ENCODE results near the gene SPPL2C.

The SPPL2C gene

DNA sequence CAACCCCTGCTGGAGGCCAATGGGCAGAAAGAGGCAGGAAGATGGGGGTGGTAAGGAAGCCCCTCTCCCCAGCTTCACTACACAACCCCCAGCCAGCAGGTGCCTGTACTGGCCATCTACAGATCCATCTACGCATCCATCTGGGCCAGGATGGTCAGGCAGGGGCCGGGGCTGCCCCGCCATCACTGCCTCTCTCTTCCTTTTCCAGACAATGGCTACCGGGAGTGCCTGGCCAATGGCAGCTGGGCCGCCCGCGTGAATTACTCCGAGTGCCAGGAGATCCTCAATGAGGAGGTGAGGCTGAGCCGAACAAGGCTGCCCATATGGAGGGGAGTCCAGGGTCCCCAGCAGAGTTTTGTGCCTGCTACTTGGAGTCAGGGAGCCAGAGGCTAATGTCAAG is 23.5 kb upstream of the SPPL2C start:
- H3K4me3 Mint-ChIP-seq = no peak overlapping the region
- H3K36me3 Mint-ChIP-seq (ENCODE audit: low read depth) = no peaks in the 10 kb centered on the region
- no peak for DNase-seq

GRCh38 chr17:45823598-45823997 is 21.1 kb upstream of the SPPL2C start:
- peaks cover 3% of the 10 kb centered on the region for H3K4me1 Mint-ChIP-seq (ENCODE audit: low read depth)
- no peaks in the 10 kb centered on the region for H3K27me3 Mint-ChIP-seq
- no peaks in the 10 kb centered on the region for H3K36me3 Mint-ChIP-seq (ENCODE audit: low read depth)
- no peaks in the 10 kb centered on the region for H3K9me3 Mint-ChIP-seq
- no peak for DNase-seq
- H3K27ac Mint-ChIP-seq = no peak overlapping the region
- H3K4me3 Mint-ChIP-seq = no peak overlapping the region

More for the DNA sequence above, 23.5 kb upstream of the SPPL2C start:
- Mint-ChIP-seq H3K9me3 (no peaks in the 10 kb centered on the region), H3K4me1 (ENCODE audit: low read depth) (peaks cover 3% of the 10 kb centered on the region), H3K27me3 (no peaks in the 10 kb centered on the region), H3K27ac (no peak overlapping the region)

DNA sequence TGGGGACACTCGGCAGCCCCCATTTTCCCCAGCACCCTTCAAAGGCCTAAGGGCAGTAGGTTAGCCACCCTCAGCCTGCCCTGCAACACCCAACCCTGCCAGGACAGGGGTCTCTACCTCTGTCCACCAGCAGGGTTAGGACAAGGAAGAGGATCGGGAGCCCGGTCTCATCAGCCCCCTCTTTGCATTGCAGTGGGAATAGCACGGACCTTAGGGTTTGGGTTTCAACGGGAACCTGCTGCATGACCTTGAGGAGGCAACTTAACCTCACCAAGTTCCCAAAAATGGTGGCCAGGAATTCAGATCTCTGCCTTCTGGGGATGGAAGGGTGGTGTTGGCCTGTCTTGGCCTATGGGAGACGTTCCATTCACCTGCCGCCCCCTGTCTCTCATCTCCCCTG is 20.2 kb upstream of the SPPL2C start:
- Mint-ChIP-seq H3K4me3 (no peak overlapping the region), H3K9me3 (no peaks in the 10 kb centered on the region), H3K4me1 (ENCODE audit: low read depth) (peaks cover 3% of the 10 kb centered on the region)

GRCh38 chr17:45824901-45825492 is 19.7 kb upstream of the SPPL2C start:
- Mint-ChIP-seq H3K27ac (no peak overlapping the region), H3K4me1 (ENCODE audit: low read depth) (peaks cover 3% of the 10 kb centered on the region), H3K36me3 (ENCODE audit: low read depth) (no peaks in the 10 kb centered on the region), H3K4me3 (no peak overlapping the region), H3K27me3 (no peaks in the 10 kb centered on the region), H3K9me3 (no peaks in the 10 kb centered on the region)
- DNase-seq = no peak

More for the DNA sequence above, 20.2 kb upstream of the SPPL2C start:
- no peaks in the 10 kb centered on the region for H3K27me3 Mint-ChIP-seq
- DNase-seq = no peak
- H3K27ac Mint-ChIP-seq = no peak overlapping the region
- no peaks in the 10 kb centered on the region for H3K36me3 Mint-ChIP-seq (ENCODE audit: low read depth)

- Mint-ChIP-seq H3K36me3 (ENCODE audit: low read depth) (no peaks in the 10 kb centered on the region), H3K4me3 (no peak overlapping the region), H3K27me3 (no peaks in the 10 kb centered on the region), H3K9me3 (no peaks in the 10 kb centered on the region), H3K4me1 (ENCODE audit: low read depth) (peaks cover 3% of the 10 kb centered on the region), H3K27ac (no peak overlapping the region)
- DNase-seq = no peak
Observed at GRCh38 chr17:45825792-45826191, 18.9 kb upstream of the SPPL2C start.

DNA sequence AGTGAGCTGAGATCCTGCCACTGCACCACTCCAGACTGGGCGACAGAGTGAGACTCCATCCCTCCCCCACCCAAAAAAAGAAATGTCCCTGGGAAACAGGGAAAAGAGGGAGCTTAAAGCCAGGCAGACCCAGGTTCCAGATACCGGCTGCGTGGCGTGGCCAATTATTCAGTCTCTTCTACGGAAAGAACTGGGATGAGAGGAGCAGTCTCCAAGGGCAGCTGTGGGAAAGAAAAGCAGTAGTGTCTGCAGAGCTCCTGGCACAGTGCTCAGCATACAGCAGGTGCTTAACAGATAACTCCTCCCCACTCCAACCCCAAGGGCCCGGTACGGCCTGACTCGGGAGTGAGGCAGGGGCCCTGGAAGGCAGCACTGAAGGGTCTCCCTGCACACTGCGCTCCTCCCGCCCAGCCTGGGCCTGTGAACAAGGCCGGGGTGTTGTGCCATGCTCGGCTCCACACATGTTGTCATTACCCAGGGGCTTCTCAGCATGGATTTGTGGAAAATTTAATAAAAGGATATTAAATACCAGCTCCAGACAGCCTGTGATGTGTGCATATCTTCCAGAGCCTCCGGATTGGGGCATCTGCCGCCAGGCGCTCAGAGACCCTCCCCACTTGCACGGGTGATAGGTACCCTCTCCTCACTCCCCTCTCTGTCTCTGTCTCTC is 17.6 kb upstream of the SPPL2C start:
- Mint-ChIP-seq H3K27me3 (no peaks in the 10 kb centered on the region), H3K9me3 (no peaks in the 10 kb centered on the region), H3K4me3 (no peak overlapping the region), H3K36me3 (ENCODE audit: low read depth) (no peaks in the 10 kb centered on the region), H3K4me1 (ENCODE audit: low read depth) (peaks cover 3% of the 10 kb centered on the region), H3K27ac (no peak overlapping the region)
- no peak for DNase-seq

DNA sequence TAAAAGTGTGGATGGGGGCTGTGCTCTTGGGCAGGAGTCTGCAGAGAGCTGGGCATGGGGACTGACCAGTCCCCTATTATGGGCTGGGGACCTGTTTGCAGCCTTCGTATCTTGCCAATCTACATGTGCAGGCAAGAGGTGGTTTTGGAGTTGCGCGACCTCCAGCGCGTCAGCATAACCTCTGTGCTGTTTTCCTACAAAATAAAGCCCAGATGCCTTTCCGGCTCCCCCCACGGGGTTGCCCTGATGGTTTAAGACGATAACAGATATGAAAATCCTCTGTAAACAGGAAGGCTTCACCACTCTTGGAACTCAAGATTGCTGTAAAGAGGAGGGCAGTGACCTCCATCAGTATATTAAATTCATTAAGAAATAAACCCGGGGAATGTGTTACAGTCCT is 16.5 kb upstream of the SPPL2C start:
- Mint-ChIP-seq H3K27me3 (no peaks in the 10 kb centered on the region), H3K9me3 (no peaks in the 10 kb centered on the region), H3K36me3 (ENCODE audit: low read depth) (no peaks in the 10 kb centered on the region), H3K27ac (no peak overlapping the region), H3K4me3 (no peak overlapping the region), H3K4me1 (ENCODE audit: low read depth) (peaks cover 2% of the 10 kb centered on the region)
- no peak for DNase-seq

DNA sequence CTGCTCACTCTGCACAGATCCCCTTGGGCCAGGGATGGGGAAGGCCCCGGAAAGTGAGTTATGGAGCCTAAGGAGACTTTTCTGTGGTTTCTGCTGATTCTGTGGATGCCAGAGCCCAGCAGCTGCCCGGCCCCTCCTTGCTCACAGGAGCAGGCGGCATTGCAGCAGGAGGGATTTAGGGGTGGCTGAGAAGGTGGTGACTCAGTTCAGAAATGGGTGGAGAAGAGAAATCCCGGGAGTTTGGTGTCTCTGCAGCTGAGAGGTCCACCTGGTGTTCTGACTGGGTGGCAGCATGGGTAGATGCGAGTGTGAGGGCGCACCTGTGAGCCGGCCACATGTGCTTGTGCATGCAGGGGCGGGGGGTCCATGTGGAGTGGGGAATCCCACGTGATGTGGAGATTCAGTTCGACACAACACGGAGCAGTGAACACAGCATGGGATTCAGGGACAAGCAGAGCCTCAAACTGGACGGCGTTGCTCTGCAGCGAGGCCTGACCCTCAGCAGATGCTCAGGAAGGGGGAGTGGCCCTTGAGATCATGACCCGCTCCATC is 16.0 kb upstream of the SPPL2C start:
- Mint-ChIP-seq H3K27ac (no peak overlapping the region), H3K27me3 (no peaks in the 10 kb centered on the region), H3K4me3 (no peak overlapping the region), H3K36me3 (ENCODE audit: low read depth) (no peaks in the 10 kb centered on the region), H3K9me3 (no peaks in the 10 kb centered on the region), H3K4me1 (ENCODE audit: low read depth) (peaks cover 1% of the 10 kb centered on the region)
- no peak for DNase-seq

GRCh38 chr17:45833920-45834319 is 10.8 kb upstream of the SPPL2C start:
- no peak for DNase-seq
- no peaks in the 10 kb centered on the region for H3K9me3 Mint-ChIP-seq
- no peaks in the 10 kb centered on the region for H3K36me3 Mint-ChIP-seq (ENCODE audit: low read depth)
- H3K4me1 Mint-ChIP-seq (ENCODE audit: low read depth) = no peaks in the 10 kb centered on the region
- no peaks in the 10 kb centered on the region for H3K27me3 Mint-ChIP-seq
- no peak overlapping the region for H3K27ac Mint-ChIP-seq
- H3K4me3 Mint-ChIP-seq = no peak overlapping the region

DNA sequence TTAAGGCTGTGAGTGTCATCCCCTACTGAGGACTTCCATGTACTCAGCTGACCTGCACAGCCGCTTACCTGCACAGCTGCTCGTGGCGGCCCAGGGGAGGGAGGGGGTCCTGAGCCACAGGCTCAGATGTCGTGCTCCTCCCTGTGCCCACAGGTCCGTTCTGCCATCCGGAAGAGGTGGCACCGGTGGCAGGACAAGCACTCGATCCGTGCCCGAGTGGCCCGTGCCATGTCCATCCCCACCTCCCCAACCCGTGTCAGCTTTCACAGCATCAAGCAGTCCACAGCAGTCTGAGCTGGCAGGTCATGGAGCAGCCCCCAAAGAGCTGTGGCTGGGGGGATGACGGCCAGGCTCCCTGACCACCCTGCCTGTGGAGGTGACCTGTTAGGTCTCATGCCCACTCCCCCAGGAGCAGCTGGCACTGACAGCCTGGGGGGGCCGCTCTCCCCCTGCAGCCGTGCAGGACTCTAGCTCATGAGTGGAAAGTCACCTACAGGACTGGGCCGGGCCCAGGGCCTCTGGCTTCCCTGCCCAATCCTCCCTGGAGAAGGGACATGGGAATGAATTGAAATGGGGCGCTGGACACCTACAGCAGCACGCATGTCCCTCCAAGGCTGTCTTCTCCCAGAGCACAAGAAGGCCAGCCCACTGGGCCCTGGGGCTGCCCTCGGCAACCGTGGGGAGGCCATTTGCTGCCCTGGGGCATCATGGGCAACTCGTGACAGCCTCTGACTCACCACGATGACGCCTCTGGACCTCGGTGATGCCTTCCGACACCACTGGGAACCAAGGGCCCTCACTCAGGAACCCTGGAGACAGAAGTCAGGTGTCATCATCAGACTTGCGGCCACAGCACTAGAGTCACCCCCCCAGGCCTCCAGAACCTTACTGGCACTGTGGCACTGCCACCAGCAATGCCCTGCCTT is 9.9 kb upstream of the SPPL2C start:
- H3K4me1 Mint-ChIP-seq (ENCODE audit: low read depth) = no peaks in the 10 kb centered on the region
- no peaks in the 10 kb centered on the region for H3K27me3 Mint-ChIP-seq
- H3K9me3 Mint-ChIP-seq = no peaks in the 10 kb centered on the region
- H3K36me3 Mint-ChIP-seq (ENCODE audit: low read depth) = no peaks in the 10 kb centered on the region
- H3K27ac Mint-ChIP-seq = no peak overlapping the region
- DNase-seq = no peak
- H3K4me3 Mint-ChIP-seq = no peak overlapping the region

DNA sequence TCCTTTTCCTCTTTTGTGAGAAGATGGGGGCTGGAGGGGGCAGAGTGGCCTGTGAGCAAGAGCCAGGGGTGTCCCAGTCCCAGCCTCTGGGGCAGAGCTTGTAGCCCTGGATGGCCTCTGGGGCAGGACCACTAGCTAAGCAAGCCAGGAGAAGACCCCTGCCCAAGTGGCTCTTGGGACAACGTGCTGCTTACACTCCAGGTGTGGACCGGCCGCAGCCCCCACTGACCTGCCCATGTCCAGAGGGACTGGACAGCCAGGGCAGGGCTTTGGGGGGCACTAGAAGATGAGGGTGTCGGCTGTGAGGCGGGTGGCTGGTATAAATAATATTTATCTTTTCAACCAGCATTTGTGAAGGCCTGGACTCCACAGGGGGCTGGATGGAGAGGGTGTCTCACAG is 9.2 kb upstream of the SPPL2C start:
- Mint-ChIP-seq H3K36me3 (ENCODE audit: low read depth) (no peaks in the 10 kb centered on the region), H3K9me3 (no peaks in the 10 kb centered on the region), H3K4me3 (no peak overlapping the region), H3K27me3 (no peaks in the 10 kb centered on the region), H3K4me1 (ENCODE audit: low read depth) (no peaks in the 10 kb centered on the region), H3K27ac (no peak overlapping the region)
- no peak for DNase-seq

DNA sequence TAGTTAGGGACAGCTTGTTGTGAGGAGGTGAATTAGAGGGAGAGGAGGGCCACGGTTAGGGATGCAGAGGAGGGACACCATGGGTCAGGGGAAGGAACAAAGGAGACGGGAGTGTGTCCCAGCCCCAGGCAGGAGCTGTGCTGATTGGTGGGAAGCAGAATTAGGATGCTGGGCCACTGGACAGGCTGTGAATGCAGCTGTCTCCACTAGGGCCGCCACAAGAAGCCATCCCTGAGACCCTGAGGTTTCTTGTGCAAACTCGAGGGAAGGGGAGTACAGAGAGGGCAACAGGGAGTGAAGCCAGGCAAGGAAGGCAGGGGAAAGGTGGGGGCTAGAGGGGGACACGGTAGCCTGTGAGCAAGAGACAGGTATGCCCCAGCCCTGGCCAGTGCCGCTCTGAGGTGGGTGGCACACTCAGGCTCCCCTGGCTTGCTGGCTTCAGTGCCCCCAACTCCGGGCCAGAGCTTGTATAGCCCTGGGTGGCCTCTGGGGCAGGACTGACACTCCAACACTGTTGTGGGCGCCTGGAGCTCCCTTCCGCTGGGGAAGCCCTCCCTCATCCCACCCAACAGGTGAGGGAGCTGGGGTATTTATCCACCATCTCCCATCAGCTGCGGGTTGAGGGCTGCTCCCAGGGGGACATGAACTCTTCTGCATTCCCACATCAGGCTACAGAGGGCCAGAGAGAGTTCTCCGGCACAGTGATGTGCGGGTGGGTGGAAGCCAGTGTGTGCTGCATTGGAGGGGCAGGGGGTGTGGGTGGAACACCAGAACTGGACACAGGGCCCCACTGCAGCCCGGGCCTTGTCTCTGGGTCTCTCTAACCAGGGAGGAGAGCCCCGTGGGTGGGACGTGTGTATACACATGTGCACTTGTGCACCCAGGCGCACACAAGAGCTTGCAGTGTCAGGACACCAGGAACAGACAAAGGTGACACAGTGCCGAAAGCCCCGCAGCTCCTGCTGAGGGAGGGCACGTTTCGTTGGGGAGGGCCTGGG is 8.3 kb upstream of the SPPL2C start:
- no peak overlapping the region for H3K27ac Mint-ChIP-seq
- DNase-seq = no peak
- no peaks in the 10 kb centered on the region for H3K9me3 Mint-ChIP-seq
- no peaks in the 10 kb centered on the region for H3K27me3 Mint-ChIP-seq
- H3K36me3 Mint-ChIP-seq (ENCODE audit: low read depth) = no peaks in the 10 kb centered on the region
- H3K4me3 Mint-ChIP-seq = no peak overlapping the region
- H3K4me1 Mint-ChIP-seq (ENCODE audit: low read depth) = no peaks in the 10 kb centered on the region

GRCh38 chr17:45837187-45837586 is 7.5 kb upstream of the SPPL2C start:
- Mint-ChIP-seq H3K9me3 (no peaks in the 10 kb centered on the region), H3K27ac (no peak overlapping the region), H3K4me1 (ENCODE audit: low read depth) (no peaks in the 10 kb centered on the region), H3K36me3 (ENCODE audit: low read depth) (no peaks in the 10 kb centered on the region), H3K4me3 (no peak overlapping the region), H3K27me3 (no peaks in the 10 kb centered on the region)
- DNase-seq = no peak

DNA sequence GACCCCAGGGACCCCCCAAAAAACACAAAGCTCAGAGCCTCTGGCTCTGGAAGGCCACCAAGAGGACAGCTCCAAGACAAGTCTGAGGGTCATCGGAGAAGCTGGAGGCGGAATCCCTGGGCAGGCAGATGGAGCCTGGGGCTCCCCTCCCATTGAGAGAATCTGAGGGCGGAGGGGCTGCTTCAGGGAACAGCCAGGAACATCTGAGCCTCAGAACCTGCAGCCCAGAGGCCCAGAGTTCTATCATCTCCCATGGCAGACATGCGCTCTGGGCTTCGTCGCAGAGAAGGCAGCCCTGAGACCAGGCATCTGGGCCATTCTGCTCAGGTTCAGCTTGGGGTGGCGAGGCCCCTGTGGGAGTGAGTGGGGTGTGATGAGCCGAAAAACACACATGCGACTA is 7.1 kb upstream of the SPPL2C start:
- H3K27ac Mint-ChIP-seq = no peak overlapping the region
- no peaks in the 10 kb centered on the region for H3K4me1 Mint-ChIP-seq (ENCODE audit: low read depth)
- no peaks in the 10 kb centered on the region for H3K27me3 Mint-ChIP-seq
- no peaks in the 10 kb centered on the region for H3K36me3 Mint-ChIP-seq (ENCODE audit: low read depth)
- H3K9me3 Mint-ChIP-seq = no peaks in the 10 kb centered on the region
- DNase-seq = no peak
- H3K4me3 Mint-ChIP-seq = no peak overlapping the region

Data from activated T-cell treated with anti-CD3 and anti-CD28 coated beads, Interleukin-2, amount 50 U/mL, for 24 hours (primary cell).